C4-2B (cell line): ENCODE measurements around the gene LRMDA.

Experiments
- H3K27ac ChIP-seq: fragments of 450-650 bp; 2 replicates; pipeline ENCODE4 v1.5.1; 2017
- ZFX ChIP-seq: fragments of 450-650 bp; IDR thresholded peaks from 2 replicates; pipeline ENCODE4 v1.6.1; 2017
- TF ChIP-seq, protein P1 (sequence below): fragments of 450-650 bp; conservative IDR thresholded peaks from 2 replicates; pipeline ENCODE4 v1.5.1; 2017; ENCODE audit warnings: mild to moderate bottlenecking

The LRMDA gene

DNA sequence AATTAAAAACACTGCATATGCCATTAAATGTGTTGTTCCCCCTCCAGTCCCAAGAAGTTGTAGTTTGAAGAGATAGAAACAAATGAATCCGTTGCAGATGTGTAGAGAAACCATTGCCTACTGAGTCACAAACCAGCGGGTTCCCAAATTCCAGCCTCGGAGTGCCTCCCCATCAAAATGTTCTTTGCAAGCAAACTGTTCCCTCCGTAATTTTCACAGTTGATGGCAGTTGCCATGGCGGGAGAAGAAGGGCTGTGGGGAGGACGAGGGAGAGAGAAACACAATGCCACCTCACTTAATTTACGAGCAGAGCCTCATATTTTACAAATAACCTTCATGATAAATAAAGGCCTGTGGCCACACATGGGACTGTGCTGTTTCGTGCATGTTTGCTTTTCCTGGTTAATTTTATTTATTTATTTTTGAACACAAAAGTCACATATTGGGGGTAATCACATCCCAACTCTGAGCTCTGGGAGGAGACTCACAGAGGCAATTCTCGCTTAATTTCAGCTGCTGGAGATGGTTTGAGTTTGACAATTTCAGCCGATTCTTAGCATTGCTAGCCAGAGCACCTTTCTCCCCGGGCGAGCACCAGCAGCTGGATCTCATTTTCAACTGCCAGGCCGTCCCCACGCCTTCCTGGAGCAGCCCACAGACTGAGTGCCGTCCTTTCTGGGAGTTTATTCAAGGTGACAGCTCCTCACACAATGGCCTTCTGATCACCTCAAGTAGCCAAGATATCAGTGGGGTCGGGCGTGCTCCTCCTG, 1122.0 kb downstream of the LRMDA start:
- H3K27ac ChIP-seq: no peak overlapping the region
- TF ChIP-seq ZFX: no peak
- TF ChIP-seq, protein P1, sequence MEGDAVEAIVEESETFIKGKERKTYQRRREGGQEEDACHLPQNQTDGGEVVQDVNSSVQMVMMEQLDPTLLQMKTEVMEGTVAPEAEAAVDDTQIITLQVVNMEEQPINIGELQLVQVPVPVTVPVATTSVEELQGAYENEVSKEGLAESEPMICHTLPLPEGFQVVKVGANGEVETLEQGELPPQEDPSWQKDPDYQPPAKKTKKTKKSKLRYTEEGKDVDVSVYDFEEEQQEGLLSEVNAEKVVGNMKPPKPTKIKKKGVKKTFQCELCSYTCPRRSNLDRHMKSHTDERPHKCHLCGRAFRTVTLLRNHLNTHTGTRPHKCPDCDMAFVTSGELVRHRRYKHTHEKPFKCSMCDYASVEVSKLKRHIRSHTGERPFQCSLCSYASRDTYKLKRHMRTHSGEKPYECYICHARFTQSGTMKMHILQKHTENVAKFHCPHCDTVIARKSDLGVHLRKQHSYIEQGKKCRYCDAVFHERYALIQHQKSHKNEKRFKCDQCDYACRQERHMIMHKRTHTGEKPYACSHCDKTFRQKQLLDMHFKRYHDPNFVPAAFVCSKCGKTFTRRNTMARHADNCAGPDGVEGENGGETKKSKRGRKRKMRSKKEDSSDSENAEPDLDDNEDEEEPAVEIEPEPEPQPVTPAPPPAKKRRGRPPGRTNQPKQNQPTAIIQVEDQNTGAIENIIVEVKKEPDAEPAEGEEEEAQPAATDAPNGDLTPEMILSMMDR: no peak

DNA sequence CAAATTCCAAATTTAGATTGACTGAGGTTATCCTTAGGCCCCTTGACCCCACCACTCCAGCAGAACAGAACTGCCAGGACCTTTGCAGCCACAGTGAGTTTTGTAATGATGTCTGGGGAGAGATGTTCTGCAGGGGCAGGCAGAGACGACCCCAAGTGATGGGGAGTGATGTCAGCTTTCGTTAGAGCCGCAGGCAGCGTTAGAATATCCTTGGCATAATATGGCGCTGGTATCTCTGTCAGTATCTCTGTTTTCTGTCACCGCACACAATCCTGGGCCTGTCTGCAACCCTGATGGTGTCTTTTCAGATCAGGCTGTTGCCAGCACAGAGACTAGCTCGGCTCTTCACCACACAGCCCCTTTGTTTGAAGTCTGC, 1122.6 kb downstream of the LRMDA start:
- TF ChIP-seq, protein P1: no peak
- no peak for TF ChIP-seq ZFX
- no peak overlapping the region for H3K27ac ChIP-seq

DNA sequence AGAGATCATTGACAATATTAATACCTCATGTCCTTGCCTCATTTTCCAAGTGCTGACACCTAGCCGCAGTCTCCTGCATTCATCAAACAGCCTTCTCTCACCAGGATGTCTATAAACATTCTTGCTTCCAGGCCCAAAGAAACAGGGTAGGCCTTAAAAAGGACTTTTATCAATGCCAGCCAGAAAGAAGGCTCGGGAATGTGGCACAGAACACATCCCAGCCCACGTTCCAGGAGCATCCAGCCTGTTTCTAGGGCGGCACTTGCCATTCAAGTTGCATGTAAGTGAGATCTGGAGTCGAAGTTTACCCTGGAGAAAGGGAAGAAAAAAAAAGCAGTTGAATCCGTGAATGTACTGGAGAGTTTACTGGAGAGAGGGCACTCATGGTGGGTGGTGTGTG, 1123.1 kb downstream of the LRMDA start:
- H3K27ac ChIP-seq: no peak overlapping the region
- no peak for TF ChIP-seq ZFX
- TF ChIP-seq, protein P1: no peak

DNA sequence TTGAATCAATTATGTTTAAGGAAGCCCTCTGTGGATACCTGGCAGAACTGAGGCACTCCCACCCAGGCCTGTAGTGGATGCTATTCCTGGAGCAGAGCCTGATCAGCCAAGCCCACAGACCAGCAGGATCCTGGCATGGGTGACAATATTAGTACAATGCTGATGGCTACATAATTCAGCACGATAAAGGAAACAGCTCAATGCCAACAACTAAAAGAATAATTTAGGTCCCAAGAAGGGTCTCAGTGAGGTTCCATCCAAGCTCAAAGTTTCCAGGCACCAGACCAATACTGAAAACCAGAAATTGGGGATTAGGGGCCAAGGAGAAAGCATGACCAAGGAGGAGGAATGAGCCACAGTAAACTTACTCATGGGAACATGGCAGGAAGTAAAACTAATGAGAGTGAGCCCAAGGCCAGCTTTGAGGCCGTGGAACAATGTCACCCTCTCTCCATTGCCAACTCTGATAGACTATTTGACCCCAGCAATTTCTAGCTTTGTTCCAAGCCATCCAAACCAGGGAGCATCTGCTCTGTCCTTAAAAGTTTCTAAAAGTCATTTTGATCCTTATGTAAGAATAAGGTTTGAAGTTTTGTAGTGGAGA, 1123.7 kb downstream of the LRMDA start:
- no peak overlapping the region for H3K27ac ChIP-seq
- TF ChIP-seq, protein P1: no peak
- TF ChIP-seq ZFX: no peak

DNA sequence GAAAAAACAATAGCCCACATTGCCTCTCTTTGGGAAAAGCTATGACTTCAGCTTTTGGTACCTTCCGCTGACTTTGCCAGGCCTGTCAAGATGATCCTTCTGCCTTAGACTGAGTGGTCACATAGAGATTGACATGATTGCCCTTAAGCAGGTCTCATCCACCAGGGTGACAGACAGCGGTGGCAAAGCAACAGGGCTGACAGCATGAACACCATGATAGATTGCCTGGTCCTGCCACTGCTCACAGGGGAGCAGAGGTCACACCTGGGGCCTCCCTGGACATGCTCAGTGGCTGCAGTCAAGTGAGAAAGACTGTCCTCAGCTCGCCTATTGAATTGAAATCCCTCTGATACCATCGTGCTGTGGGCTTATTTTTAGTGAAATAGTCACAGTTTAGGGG, 1125.9 kb downstream of the LRMDA start:
- H3K27ac ChIP-seq: no peak overlapping the region
- TF ChIP-seq ZFX: no peak
- TF ChIP-seq, protein P1: no peak

DNA sequence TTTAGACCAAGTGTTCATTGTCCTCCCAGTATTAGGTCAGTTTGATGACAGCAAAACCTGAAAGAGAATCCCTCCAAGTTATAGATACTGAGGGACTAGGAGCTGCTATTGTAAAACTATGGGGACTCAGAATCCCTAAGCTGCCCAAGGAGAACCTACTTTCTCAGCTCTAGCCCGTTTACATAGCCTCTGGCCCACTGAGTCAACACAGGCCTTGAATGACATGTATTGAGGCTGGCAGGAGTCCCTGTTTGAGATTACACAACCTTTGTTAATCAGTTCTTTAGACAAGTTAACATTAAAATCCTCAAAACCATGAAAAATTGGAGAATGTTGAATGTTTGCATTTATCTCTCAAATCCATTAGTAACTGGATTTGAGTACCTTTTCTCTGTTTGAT, 1127.2 kb downstream of the LRMDA start:
- H3K27ac ChIP-seq: no peak overlapping the region
- no peak for TF ChIP-seq ZFX
- TF ChIP-seq, protein P1: no peak
